ENCODE data around the gene PPP1R2C.

- TF ChIP-seq CTCF (IDR thresholded peaks at IDR 0.05) (no peak), POLR2A (IDR thresholded peaks at IDR 0.05) (no peak)
These were observed 45.5 kb upstream of the PPP1R2C start for GRCh38 chrX:42823443-42823842.
